ENCODE data around the gene SAMD4A. TPM values are rescaled to one million over a fixed set of nuclear protein-coding genes. Genes with fewer than 3 reads are reported as not detected.

SAMD4A gene
- total RNA-seq, 3 donors from 2014 or later, result 5.4 to 8.1 (median 7.6) TPM

- DNase-seq, result no peak
- Mint-ChIP-seq H3K4me3 (no peak overlapping the region), H3K4me1 (ENCODE audit: low read depth) (no peaks in the 10 kb centered on the region), H3K9me3 (peaks cover 21% of the 10 kb centered on the region), H3K36me3 (ENCODE audit: insufficient read depth) (no peaks in the 10 kb centered on the region), H3K27me3 (ENCODE audit: low read depth) (no peaks in the 10 kb centered on the region)
- ATAC-seq, result no peak
These were observed 255.8 kb downstream of the SAMD4A start for GRCh38 chr14:54822685-54823084.

GRCh38 chr14:54823757-54824549 lies 257.0 kb downstream of the SAMD4A start:
- Mint-ChIP-seq H3K36me3 (ENCODE audit: insufficient read depth) (no peaks in the 10 kb centered on the region), H3K4me1 (ENCODE audit: low read depth) (no peaks in the 10 kb centered on the region), H3K9me3 (peaks cover 21% of the 10 kb centered on the region), H3K4me3 (no peak overlapping the region), H3K27me3 (ENCODE audit: low read depth) (no peaks in the 10 kb centered on the region)
- DNase-seq, result no peak
- no peak for ATAC-seq

GRCh38 chr14:54828037-54828436 lies 261.1 kb downstream of the SAMD4A start:
- DNase-seq, result no peak
- H3K36me3 Mint-ChIP-seq (ENCODE audit: insufficient read depth), result no peaks in the 10 kb centered on the region
- H3K27me3 Mint-ChIP-seq (ENCODE audit: low read depth), result no peaks in the 10 kb centered on the region
- H3K4me3 Mint-ChIP-seq, result no peak overlapping the region
- peaks cover 29% of the 10 kb centered on the region for H3K9me3 Mint-ChIP-seq
- no peaks in the 10 kb centered on the region for H3K4me1 Mint-ChIP-seq (ENCODE audit: low read depth)
- no peak for ATAC-seq

- Mint-ChIP-seq H3K9me3 (peaks cover 18% of the 10 kb centered on the region), H3K36me3 (ENCODE audit: insufficient read depth) (peaks cover under 1% of the 10 kb centered on the region), H3K4me3 (no peak overlapping the region), H3K27me3 (ENCODE audit: low read depth) (no peaks in the 10 kb centered on the region), H3K4me1 (ENCODE audit: low read depth) (no peaks in the 10 kb centered on the region)
- no peak for DNase-seq
- no peak for ATAC-seq
These were observed 262.7 kb downstream of the SAMD4A start for GRCh38 chr14:54829486-54830224.

- DNase-seq, result no peak
- Mint-ChIP-seq H3K27me3 (ENCODE audit: low read depth) (no peaks in the 10 kb centered on the region), H3K9me3 (peaks cover 13% of the 10 kb centered on the region), H3K36me3 (ENCODE audit: insufficient read depth) (peaks cover 5% of the 10 kb centered on the region), H3K4me1 (ENCODE audit: low read depth) (no peaks in the 10 kb centered on the region), H3K4me3 (no peak overlapping the region)
- ATAC-seq, result no peak
These were observed 263.7 kb downstream of the SAMD4A start for GRCh38 chr14:54830650-54831049.

- no peak for ATAC-seq
- H3K4me1 Mint-ChIP-seq (ENCODE audit: low read depth), result no peaks in the 10 kb centered on the region
- peaks cover 8% of the 10 kb centered on the region for H3K9me3 Mint-ChIP-seq
- no peak overlapping the region for H3K4me3 Mint-ChIP-seq
- peaks cover 12% of the 10 kb centered on the region for H3K36me3 Mint-ChIP-seq (ENCODE audit: insufficient read depth)
- no peaks in the 10 kb centered on the region for H3K27me3 Mint-ChIP-seq (ENCODE audit: low read depth)
- DNase-seq, result no peak
These were observed 267.2 kb downstream of the SAMD4A start for GRCh38 chr14:54834081-54834480.

GRCh38 chr14:54834727-54835126 lies 267.8 kb downstream of the SAMD4A start:
- Mint-ChIP-seq H3K4me1 (ENCODE audit: low read depth) (no peaks in the 10 kb centered on the region), H3K4me3 (no peak overlapping the region), H3K27me3 (ENCODE audit: low read depth) (no peaks in the 10 kb centered on the region), H3K36me3 (ENCODE audit: insufficient read depth) (peaks cover 17% of the 10 kb centered on the region), H3K9me3 (peaks cover 8% of the 10 kb centered on the region)
- ATAC-seq (no peak), DNase-seq (no peak)

- no peak for DNase-seq
- H3K9me3 Mint-ChIP-seq, result peaks cover under 1% of the 10 kb centered on the region
- no peaks in the 10 kb centered on the region for H3K27me3 Mint-ChIP-seq (ENCODE audit: low read depth)
- no peak for ATAC-seq
- H3K4me1 Mint-ChIP-seq (ENCODE audit: low read depth), result no peaks in the 10 kb centered on the region
- H3K4me3 Mint-ChIP-seq, result no peak overlapping the region
- H3K36me3 Mint-ChIP-seq (ENCODE audit: insufficient read depth), result peaks cover 31% of the 10 kb centered on the region
These were observed 269.3 kb downstream of the SAMD4A start for GRCh38 chr14:54836231-54836630.

- DNase-seq, result no peak
- ATAC-seq, result no peak
- peaks cover 40% of the 10 kb centered on the region for H3K36me3 Mint-ChIP-seq (ENCODE audit: insufficient read depth)
- H3K4me1 Mint-ChIP-seq (ENCODE audit: low read depth), result no peaks in the 10 kb centered on the region
- no peaks in the 10 kb centered on the region for H3K9me3 Mint-ChIP-seq
- no peaks in the 10 kb centered on the region for H3K27me3 Mint-ChIP-seq (ENCODE audit: low read depth)
- no peak overlapping the region for H3K4me3 Mint-ChIP-seq
These were observed 270.7 kb downstream of the SAMD4A start for GRCh38 chr14:54837508-54838149.

GRCh38 chr14:54838931-54839512 lies 272.1 kb downstream of the SAMD4A start:
- no peaks in the 10 kb centered on the region for H3K9me3 Mint-ChIP-seq
- peaks cover 41% of the 10 kb centered on the region for H3K36me3 Mint-ChIP-seq (ENCODE audit: insufficient read depth)
- H3K4me3 Mint-ChIP-seq, result no peak overlapping the region
- ATAC-seq, result no peak
- no peak for DNase-seq
- no peaks in the 10 kb centered on the region for H3K4me1 Mint-ChIP-seq (ENCODE audit: low read depth)
- no peaks in the 10 kb centered on the region for H3K27me3 Mint-ChIP-seq (ENCODE audit: low read depth)

GRCh38 chr14:54839701-54840119 lies 272.8 kb downstream of the SAMD4A start:
- H3K36me3 Mint-ChIP-seq (ENCODE audit: insufficient read depth), result peaks cover 44% of the 10 kb centered on the region
- H3K4me1 Mint-ChIP-seq (ENCODE audit: low read depth), result no peaks in the 10 kb centered on the region
- ATAC-seq (no peak), DNase-seq (no peak)
- no peaks in the 10 kb centered on the region for H3K27me3 Mint-ChIP-seq (ENCODE audit: low read depth)
- H3K9me3 Mint-ChIP-seq, result no peaks in the 10 kb centered on the region
- H3K4me3 Mint-ChIP-seq, result no peak overlapping the region

- ATAC-seq (no peak), DNase-seq (no peak)
- H3K27me3 Mint-ChIP-seq (ENCODE audit: low read depth), result no peaks in the 10 kb centered on the region
- no peak overlapping the region for H3K4me3 Mint-ChIP-seq
- no peaks in the 10 kb centered on the region for H3K9me3 Mint-ChIP-seq
- no peaks in the 10 kb centered on the region for H3K4me1 Mint-ChIP-seq (ENCODE audit: low read depth)
- H3K36me3 Mint-ChIP-seq (ENCODE audit: insufficient read depth), result peaks cover 41% of the 10 kb centered on the region
These were observed 273.4 kb downstream of the SAMD4A start for GRCh38 chr14:54840336-54840735.

- Mint-ChIP-seq H3K4me1 (ENCODE audit: low read depth) (no peaks in the 10 kb centered on the region), H3K36me3 (ENCODE audit: insufficient read depth) (peaks cover 44% of the 10 kb centered on the region), H3K27me3 (ENCODE audit: low read depth) (no peaks in the 10 kb centered on the region), H3K9me3 (no peaks in the 10 kb centered on the region), H3K4me3 (no peak overlapping the region)
- no peak for ATAC-seq
- DNase-seq, result no peak
These were observed 273.9 kb downstream of the SAMD4A start for GRCh38 chr14:54840798-54841197.

All from activated T-cell treated with anti-CD3 and anti-CD28 coated beads, Interleukin-2, amount 50 U/mL, for 4 hours (primary cell).